ENCODE measurements around the gene ABCG5.

The ABCG5 gene

GRCh38 chr2:43848214-43848613, 9.6 kb upstream of the ABCG5 start:
- TF ChIP-seq FOXA1 (IDR thresholded peaks at IDR 0.05), result no peak
- TF ChIP-seq BHLHE40 (IDR thresholded peaks at IDR 0.05; ENCODE audit: borderline replicate concordance), result no peak
- TF ChIP-seq HDGF (IDR thresholded peaks at IDR 0.05; ENCODE audit: borderline replicate concordance), result no peak
- TF ChIP-seq PKNOX1 (IDR thresholded peaks at IDR 0.05), result no peak
- TF ChIP-seq SP1 (IDR thresholded peaks at IDR 0.05), result no peak
- TF ChIP-seq NFRKB (IDR thresholded peaks at IDR 0.05), result no peak
- no peak for TF ChIP-seq FOXK2 (IDR thresholded peaks at IDR 0.05)
- no peak for TF ChIP-seq SUZ12 (IDR thresholded peaks at IDR 0.05)
- TF ChIP-seq LEF1 (IDR thresholded peaks at IDR 0.05; ENCODE audit: borderline replicate concordance), result no peak
- TF ChIP-seq TARDBP (IDR thresholded peaks at IDR 0.05), result no peak
- TF ChIP-seq FOXM1 (IDR thresholded peaks at IDR 0.05; ENCODE audit: borderline replicate concordance), result no peak
- no peak for TF ChIP-seq CTBP1 (IDR thresholded peaks at IDR 0.05; ENCODE audit: borderline replicate concordance)
- TF ChIP-seq L3MBTL2 (conservative IDR thresholded peaks at IDR 0.05), result no peak
- no peak for TF ChIP-seq ARNT (IDR thresholded peaks at IDR 0.05)
- TF ChIP-seq ZNF384 (IDR thresholded peaks at IDR 0.05), result no peak
- TF ChIP-seq ELF4 (IDR thresholded peaks at IDR 0.05), result no peak
- DNase-seq (ENCODE audit: extremely low spot score), result peak; percentile 2
- POLR2A ChIA-PET, result no interaction called here
- CTCF ChIA-PET, result no interaction called here

- DNase-seq (ENCODE audit: extremely low spot score), result peak; percentile 2
- CTCF ChIA-PET, result no interaction called here
- no peak for TF ChIP-seq SP1 (IDR thresholded peaks at IDR 0.05)
- no peak for TF ChIP-seq CTBP1 (IDR thresholded peaks at IDR 0.05; ENCODE audit: borderline replicate concordance)
- no peak for TF ChIP-seq ELF4 (IDR thresholded peaks at IDR 0.05)
- no peak for TF ChIP-seq ZNF384 (IDR thresholded peaks at IDR 0.05)
- no peak for TF ChIP-seq FOXM1 (IDR thresholded peaks at IDR 0.05; ENCODE audit: borderline replicate concordance)
- TF ChIP-seq FOXK2 (IDR thresholded peaks at IDR 0.05), result no peak
- no peak for TF ChIP-seq TARDBP (IDR thresholded peaks at IDR 0.05)
- TF ChIP-seq L3MBTL2 (conservative IDR thresholded peaks at IDR 0.05), result no peak
- no peak for TF ChIP-seq BHLHE40 (IDR thresholded peaks at IDR 0.05; ENCODE audit: borderline replicate concordance)
- TF ChIP-seq SUZ12 (IDR thresholded peaks at IDR 0.05), result no peak
- POLR2A ChIA-PET, result interaction anchor here (1.9 kb wide), 1 partner anchor 250 kb away, joined by 4 read pairs; the partner anchor contains the start of gene THADA
Observed at GRCh38 chr2:43846140-43846793, 7.6 kb upstream of the ABCG5 start.

- DNase-seq (ENCODE audit: extremely low spot score), result no peak
- ChIA-PET POLR2A (interaction anchor here (1.9 kb wide), 1 partner anchor 249 kb away, joined by 4 read pairs; the partner anchor contains the start of gene THADA), CTCF (no interaction called here)
- no peak for TF ChIP-seq PKNOX1 (IDR thresholded peaks at IDR 0.05)
Observed at GRCh38 chr2:43845181-43845580, 6.5 kb upstream of the ABCG5 start.

- POLR2A ChIA-PET, result no interaction called here
- peak; percentile 1 for DNase-seq (ENCODE audit: extremely low spot score)
- TF ChIP-seq L3MBTL2 (conservative IDR thresholded peaks at IDR 0.05) (no peak), ARNT (IDR thresholded peaks at IDR 0.05) (no peak), CTBP1 (IDR thresholded peaks at IDR 0.05; ENCODE audit: borderline replicate concordance) (no peak), PKNOX1 (IDR thresholded peaks at IDR 0.05) (no peak), SP1 (IDR thresholded peaks at IDR 0.05) (no peak), HDGF (IDR thresholded peaks at IDR 0.05; ENCODE audit: borderline replicate concordance) (no peak), FOXM1 (IDR thresholded peaks at IDR 0.05; ENCODE audit: borderline replicate concordance) (no peak), BHLHE40 (IDR thresholded peaks at IDR 0.05; ENCODE audit: borderline replicate concordance) (no peak), FOXA1 (IDR thresholded peaks at IDR 0.05) (no peak)
- CTCF ChIA-PET, result no interaction called here
Observed at GRCh38 chr2:43842866-43843226, 4.2 kb upstream of the ABCG5 start.

GRCh38 chr2:43841949-43842865, 3.6 kb upstream of the ABCG5 start:
- ChIA-PET POLR2A (no interaction called here), CTCF (no interaction called here)
- TF ChIP-seq FOXM1 (IDR thresholded peaks at IDR 0.05; ENCODE audit: borderline replicate concordance) (no peak), ELF4 (IDR thresholded peaks at IDR 0.05) (no peak), FOXK2 (IDR thresholded peaks at IDR 0.05) (no peak), SUZ12 (IDR thresholded peaks at IDR 0.05) (no peak), NFRKB (IDR thresholded peaks at IDR 0.05) (no peak)
- peak; percentile 2 for DNase-seq (ENCODE audit: extremely low spot score)

- ChIA-PET POLR2A (no interaction called here), CTCF (no interaction called here)
- DNase-seq (ENCODE audit: extremely low spot score), result peak; percentile 1
- TF ChIP-seq ZNF384 (IDR thresholded peaks at IDR 0.05) (no peak), ARNT (IDR thresholded peaks at IDR 0.05) (no peak)
Observed at GRCh38 chr2:43840965-43841364, 2.3 kb upstream of the ABCG5 start.
